HG02852 (cell line): Measurements from ENCODE around the gene PLA2G6.

Source experiments
- ATAC-seq: cut with Tn5 transposase; IDR thresholded peaks from one replicate; pipeline ENCODE4 v1.9.1; 2021; ENCODE audit warnings: mild to moderate bottlenecking, moderate library complexity; ENCODE audit not compliant: unreplicated experiment

PLA2G6 gene

DNA sequence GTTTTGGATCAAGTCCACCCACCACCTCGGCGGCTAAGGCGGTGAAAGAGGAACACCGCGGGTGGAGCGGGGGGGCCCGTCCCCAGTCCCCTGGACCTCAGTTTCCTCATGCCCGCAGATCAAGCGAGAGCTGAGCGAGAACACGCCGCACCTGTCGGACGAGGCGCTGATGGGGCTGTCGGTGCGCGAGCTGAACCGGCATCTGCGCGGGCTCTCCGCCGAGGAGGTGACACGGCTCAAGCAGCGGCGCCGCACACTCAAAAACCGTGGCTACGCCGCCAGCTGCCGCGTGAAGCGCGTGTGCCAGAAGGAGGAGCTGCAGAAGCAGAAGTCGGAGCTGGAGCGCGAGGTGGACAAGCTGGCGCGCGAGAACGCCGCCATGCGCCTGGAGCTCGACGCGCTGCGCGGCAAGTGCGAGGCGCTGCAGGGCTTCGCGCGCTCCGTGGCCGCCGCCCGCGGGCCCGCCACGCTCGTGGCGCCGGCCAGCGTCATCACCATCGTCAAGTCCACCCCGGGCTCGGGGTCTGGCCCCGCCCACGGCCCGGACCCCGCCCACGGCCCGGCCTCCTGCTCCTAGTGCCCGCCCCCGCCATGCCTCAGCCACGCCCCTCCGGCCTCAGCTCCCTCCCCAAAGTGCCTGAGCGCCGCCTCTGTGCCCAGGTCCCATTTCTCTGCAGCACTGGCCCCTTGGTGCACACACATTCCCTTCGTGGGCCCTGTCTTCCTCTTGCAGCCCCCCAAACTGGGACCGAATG lies 32.8 kb upstream of the PLA2G6 start:
- peak; percentile 57 for ATAC-seq

DNA sequence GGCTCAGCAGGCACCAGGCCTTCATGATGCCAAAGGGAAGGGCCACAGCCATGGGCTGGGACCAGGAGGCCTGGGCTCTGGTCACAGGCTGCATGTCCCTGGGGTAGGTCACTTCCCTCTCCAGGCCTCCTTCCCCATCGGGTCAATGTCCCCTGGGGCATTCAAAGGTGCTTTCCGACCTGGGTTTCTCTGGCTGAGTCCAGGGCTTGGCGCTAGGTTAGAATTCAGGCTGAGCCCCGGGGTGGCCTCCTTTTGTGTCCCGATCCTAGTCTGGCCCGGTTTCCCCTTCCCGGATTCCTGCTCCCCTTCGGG lies 32.3 kb upstream of the PLA2G6 start:
- ATAC-seq, result peak; percentile 24

DNA sequence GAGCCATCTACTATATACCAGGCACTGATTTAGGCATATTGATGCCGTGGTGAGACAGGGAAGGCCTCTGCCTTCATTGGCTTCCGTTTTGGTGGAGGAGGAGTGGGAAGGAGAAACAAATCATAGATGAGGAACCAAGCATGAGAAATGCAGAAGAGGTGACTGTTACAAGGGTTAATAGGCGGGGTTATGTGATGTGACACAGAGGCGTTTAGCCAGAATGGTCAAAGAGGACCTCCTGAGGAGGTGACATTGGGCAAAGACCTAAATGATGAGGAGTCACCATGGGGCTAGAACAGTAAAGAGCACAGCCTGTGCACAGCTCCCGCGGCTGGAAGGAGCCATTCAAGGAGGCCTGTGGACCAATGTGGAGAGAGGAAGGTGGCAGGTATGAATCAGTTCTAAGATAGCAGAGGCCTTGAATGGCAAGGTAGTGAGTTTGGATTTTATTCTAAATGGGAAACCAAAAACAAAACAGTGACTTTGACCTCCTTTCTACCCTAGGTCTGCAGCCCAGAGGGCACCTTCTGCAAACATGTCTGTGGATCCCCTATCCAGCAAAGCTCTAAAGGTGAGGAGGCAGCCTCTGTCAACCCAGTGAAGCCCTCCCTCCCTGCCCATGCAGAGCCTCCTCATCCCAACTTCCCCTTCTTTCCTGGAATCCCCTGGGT lies 31.8 kb upstream of the PLA2G6 start:
- peak; percentile 4 for ATAC-seq

DNA sequence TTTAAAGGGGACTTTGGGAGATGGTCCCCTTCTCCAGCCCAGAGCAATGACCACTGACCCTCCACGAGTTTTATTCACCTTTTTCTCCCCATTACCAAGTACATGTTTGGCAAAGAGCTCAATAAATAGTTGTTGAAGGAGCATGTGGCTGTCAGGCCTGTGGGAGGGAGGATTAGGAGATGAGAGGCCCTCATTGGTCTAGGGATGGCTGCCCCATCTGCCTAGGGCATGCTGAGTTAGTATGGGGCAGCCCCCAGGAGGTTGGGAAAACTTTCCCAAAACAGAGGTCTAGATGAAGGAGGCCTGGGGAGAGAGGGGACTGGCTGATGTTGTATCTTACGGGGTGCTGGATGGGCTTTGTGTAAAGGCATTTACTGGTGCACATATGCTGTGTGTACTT lies 30.8 kb upstream of the PLA2G6 start:
- ATAC-seq, result no peak

DNA sequence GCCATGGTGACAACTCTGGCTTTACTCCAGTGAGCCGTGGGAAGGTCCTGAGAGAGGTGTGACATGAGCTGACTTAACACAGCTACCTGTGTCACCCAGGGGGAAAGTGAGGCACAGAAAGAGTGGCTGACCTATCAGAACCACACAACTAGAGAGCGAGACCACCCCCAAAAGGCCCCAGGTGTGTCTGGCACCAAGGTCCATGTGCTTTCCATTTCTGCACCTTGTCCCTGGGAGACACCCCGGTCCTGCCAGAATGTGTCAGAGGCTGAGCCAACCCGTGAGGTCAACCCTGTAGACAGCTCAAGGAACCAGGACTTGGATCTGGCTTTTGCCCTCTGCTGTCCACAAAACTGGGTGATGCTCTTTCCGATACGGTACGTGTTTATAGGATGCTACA lies 29.9 kb upstream of the PLA2G6 start:
- ATAC-seq, result no peak

DNA sequence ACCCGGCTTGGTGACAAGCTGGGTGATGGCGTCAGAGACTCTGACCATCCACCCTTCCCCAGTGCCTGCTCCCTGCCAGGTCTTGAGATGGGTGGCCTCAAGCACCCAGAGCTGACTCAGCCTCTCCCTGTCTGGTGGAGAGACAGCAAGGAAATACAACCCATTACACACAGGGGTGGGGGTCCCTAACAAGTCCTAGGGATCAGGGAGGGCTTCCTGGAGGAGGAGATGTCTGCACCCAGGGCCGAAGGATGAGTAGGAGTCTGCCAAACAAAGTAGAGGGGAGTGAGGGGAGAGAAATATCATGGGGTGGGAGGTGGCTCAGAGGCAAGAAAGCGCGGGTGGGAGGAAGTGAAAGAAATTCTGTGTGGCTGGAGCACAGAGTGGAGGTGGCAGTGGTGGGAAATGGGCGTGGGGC lies 26.9 kb upstream of the PLA2G6 start:
- ATAC-seq, result no peak

DNA sequence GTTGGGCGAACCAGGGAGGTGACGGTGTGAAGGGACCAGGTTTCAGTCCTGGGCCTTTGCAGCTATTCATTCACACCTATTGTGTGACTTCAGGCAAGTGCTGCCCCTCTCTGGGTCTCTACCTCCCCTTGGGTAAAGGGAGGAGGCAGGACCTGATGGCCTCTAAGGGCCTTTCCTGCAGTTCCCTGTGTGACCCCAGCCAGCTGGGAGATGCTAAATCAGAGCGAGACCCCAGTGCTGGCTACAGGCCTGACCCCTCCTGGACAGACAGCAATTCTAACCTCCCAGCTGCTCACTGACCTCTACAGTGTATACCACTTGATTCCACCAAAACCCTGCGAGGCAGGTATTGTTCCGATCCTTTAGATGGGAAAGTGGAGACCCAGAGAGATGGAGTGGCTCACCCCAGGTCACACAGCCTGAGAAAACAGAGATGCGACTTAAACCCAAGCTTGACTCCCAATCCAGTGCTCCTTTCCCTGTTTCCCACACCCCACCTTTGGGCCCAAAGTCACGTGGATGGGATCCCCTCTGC lies 26.3 kb upstream of the PLA2G6 start:
- no peak for ATAC-seq

DNA sequence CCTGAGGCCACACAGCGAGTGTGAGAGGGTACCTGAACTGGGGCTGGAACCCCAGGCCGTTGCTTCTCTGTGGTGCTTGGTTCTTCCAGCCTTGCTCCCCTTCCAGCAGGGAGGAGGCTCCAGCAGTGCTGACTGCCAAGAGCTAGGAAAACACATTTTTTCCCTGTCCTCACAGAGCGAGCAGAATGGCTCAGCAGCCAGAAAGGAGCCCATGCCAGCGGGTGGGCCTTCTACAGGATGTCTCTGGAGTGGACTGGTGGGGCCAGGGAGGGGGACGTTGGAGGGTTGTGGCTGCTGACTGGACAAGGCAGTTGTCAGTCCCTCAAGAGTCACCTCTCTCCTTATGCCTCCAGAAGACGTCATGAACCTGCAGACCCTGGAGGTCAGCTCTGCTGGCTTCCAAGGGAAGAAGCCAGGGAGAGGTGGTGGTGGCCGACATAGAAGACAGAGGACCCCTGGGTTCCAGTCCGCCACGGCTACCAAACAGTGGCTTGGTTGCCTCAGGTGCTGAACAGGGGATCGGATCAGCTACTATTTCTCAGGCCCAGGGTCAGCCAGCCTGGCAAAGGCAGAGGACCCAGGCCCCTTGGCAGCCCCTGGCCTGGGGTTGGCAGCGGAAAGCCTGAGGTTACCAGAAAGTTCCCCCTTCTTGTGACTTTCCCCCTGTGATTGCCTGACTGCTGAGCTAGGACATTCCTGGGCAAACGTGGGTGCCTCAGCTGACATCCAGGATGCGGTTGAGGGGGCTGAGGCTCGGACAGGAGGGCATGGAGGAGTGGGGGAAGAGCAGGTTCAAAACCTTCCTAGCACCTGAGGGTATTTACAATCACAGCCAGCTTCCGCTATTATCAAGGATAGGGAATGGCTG lies 23.9 kb upstream of the PLA2G6 start:
- ATAC-seq, result no peak

DNA sequence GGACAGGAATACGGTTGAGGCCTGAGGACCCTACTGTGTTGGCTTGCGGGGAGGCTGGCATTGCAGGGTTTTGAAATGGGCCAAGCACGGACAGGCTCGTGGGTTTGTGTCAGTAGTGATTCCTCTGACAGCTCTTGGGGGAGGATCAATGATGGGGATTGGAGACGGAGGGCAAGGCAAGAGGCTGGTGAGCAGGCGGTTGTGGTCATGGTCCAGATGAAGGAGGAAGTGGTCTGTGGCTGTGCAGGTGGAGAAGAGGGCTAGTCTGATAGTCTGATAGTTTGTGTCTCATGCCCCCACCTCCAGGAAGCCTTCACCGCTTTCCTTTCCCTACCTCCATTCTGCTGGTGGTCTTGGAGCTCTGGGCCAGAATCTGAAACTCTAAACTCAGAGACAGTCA lies 23.2 kb upstream of the PLA2G6 start:
- no peak for ATAC-seq

DNA sequence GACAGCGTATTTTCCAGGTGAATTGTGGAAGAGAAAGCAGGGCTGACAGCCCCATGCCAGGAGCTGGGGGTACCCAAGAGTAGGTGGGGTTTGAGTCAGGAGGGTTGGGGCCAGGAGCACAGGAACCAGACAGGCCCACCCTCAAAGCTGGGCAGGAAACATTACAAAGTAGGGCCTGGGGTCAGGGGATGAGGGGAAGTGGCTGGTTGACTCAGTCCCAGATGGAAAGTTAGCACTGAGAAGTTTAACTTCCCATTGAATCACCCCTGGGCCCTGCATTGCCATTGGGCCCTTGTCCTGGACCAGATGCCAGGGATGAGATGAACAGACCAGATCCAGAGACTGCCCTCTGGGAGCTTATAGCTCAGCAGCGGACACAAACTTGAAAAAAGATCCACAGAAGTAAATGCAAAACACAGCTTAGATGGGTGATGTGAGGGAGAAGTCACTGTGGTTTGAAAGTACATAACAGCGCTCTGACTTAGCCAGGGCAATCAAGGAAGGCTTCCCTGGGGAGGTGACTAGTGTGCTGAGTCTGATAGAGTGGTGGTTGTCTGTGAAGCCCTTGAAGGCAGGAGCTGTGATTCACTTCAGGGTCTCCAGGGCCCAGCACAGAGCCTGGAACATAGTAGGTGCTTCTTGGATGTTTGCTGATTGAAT lies 22.4 kb upstream of the PLA2G6 start:
- ATAC-seq, result no peak

DNA sequence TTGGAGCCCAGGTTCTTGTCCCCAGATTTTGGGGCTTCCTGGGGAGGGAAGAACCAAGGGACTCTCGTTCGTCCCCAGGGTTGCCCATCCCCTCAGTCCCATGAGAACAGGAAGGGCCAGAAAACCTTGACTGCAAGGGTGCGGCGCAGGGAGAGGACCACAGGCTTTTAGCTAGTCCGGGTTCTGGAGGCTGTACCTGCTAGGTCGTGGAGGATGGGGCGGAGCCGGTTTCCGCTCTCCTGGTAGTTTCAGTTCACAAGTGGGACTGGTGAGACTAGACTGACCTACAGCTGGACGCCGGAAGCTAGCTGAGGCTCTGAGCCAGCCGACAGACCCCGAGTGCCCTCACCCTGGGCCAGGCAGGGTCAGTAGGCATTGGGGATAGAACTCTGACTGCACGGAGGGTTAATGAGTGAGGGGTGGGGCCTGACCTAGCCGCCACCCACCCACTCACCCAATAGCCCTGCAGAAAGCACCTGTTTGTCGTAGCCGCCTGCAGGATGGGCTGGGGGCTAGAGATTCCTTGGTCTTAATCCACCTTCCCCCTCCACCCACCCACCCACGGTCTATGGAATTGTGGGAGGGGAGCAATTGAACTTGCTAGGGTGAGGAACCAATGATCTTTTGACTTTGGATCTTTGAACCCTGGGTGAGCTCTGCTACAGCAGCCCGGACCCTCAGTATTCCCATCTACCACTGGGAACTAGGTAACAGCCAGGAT lies 21.6 kb upstream of the PLA2G6 start:
- ATAC-seq, result no peak

DNA sequence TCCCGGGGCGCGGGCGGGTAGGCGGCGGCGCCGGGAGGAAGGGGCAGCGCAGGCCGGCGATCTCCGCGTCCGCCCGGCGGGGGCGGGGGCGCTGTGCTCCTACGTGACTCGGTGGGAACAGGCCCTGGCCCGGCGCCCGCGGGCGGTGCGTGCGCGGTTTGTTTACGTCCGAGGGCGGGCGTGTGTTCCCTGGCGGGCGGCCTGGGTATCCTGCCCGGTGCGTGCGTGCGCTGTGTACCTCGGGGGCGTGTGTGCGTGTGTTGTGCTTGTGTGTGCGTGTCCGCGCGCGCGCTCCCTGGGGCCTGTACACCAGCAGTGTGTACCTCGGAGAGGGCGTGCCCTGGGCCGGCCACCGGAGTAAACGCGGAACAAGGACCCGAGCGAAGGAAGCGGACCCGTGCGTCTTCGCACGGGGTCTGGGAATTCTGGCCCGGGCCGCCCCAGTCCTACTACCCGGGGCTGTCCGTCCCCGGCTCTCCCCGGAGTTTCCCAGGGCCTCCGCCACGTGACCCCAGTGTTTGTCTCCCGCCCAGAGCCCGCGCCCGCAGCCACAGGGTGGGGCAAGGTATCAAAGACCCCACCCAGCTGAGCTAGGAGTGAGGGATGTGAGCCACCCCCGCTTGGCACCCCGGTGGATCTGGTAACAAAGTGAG lies 20.9 kb upstream of the PLA2G6 start:
- peak; percentile 23 for ATAC-seq

DNA sequence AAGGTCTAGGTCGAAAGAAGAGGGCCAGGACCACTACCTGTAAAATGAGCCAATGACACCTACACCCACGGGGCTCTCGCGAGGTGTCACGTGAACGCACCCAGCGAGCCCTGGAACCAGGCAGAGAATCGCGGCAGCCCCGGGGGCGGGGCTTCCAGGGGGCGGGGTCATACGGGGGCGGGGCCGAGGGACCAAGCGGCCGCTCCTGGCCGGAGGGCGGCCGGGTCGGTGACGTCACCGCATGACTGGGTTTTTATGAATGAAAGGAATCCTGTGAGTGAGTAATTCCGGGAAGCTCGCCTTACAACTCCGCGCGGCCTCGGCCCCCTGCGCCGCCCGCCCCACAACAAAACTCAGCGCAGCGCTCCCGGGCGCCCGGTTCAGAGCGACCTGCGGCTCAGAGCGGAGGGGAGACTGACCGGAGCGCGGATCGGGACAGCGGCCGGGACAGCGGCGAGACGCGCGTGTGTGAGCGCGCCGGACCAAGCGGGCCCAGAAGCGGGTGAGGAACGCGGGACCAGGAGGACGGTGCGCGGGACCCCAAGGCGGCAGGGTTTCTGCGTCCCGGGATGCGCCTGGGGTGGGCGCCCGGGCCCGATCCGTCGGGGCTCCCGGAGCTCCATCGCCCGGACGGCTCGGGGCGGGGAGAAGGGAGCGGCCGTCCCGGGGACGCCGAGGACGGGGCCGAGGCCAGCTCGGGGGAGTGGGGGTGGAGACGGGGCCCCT lies 20.2 kb upstream of the PLA2G6 start, which contains the start of gene MAFF:
Gene MAFF, plus strand, starts transcription at position 284 of the 726 bp plus-strand sequence. CDS start 11,860 bp downstream, outside the sequence.
- peak; percentile 55 for ATAC-seq

DNA sequence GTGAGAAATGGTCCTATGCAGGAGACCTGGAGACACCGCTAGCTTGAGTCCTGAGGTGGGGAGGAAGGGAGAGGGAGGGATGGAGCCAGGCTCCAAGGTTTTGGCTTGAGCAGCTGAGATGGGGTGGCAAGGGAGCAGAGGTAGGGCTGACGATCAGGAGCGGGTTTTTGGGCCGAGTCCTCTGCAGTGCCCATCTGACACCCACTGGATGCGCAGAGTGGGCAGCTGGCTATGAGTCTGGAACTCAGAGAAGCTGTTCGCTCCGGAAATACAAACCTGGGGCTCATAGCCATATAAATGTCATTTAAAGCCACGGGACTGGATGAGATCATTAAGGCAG lies 19.7 kb upstream of the PLA2G6 start:
- no peak for ATAC-seq

DNA sequence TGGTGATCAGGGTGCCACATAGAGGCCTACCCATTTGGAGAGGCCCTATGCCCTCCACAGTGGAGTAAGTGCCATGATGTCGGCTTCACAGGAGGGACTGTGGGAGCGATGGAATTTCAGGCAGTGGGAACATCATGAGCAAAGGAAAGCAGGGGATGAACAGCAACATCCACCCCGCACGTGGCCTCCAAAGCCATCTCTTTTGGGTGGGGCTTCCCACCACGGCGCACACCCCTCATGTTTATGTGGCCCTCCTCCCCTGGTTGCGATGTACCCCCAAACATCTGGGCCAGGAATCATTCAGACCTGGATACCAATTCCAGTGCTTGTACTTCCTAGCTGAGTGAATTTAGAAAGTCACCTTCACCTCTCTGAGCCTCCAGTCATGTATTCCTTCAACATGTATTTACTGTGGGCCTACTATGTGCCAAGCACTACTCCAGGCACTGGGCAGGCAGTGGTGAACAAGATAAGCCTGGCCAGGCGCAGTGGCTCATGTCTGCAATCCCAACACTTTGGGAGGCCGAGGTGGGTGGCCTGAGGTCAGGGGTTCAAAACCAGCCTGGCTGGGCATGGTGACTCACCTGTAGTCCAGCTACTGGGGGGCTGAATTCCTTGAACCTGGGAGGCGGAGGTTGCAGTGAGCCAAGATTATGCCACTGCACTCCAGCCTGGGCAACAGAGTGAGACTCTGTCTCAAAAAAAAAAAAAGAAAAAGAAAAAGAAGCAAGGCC lies 18.4 kb upstream of the PLA2G6 start:
- ATAC-seq, result no peak

DNA sequence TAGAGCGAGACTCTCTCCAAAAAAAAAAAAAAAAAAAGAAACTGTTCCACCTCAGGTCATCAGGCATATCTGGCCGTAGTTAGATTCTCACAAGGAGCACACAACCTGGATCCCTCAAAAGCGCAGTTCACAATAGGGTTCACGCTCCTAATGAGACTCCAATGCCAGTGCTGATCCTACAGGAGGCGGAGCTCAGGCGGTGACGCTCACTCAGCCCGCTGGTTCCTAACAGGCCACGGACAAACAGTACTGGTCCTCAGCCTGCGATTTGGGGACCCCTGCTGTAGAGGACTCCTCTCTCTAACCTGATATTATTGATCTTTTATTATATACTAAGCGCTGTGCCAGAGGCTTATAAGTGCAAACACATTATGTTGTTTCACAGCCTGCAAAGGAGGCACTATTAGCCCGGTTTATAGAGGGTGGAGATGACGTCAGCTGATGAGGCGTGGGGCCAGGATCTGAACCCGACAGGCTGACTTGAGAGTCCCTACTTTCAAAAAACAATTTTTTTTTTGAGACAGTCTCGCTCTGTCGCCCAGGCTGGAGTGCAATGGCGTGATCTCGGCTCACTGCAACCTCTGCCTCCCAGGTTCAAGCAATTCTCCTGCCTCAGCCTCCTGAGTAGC lies 15.3 kb upstream of the PLA2G6 start:
- ATAC-seq, result no peak

DNA sequence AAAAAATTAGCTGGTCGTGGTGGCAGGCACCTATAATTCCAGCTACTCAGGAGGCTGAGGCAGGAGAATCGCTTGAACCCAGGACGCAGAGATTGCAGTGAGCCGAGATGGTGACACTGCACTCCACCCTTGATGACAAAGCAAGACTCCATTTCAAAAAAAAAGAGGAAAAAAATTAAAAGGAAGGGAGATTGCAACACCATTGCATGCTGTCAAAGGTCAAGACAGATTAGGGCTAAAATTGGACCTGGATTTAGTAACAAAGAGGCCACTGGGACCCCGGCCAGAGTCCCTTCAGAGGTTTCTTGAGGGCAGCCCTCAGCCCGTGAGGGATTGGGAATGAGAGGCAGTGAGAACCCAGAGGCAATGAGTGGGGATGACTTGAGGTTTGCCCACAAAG lies 11.9 kb upstream of the PLA2G6 start:
- no peak for ATAC-seq

DNA sequence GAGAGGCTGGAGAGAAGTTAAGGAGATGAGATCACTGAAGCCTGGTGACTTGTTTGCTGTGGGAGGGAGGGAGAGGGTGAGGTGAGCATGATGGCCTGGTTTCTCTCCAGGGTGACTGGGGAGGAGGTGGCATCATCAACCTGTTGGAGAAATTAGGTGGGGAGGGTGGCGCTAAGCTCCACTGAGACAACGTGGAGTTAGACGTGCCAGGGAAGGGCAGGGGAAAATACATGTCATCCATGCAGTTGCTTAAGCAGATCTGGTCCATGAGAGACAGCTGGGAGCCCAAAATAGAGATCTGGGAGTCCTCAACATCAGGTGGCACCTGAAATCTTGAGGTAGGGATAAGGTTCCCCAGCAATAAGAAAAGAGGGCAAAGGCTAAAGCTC lies 10.8 kb upstream of the PLA2G6 start:
- no peak for ATAC-seq
